GM12801 (cell line): ENCODE measurements around the gene ITGB3.

ENCODE experiments used
- TF ChIP-seq, protein P1 (sequence below): IDR thresholded peaks from one replicate; pipeline ENCODE4 v1.5.1; 2011; ENCODE audit warnings: control low read depth; ENCODE audit not compliant: insufficient read length; ENCODE audit errors: extremely low read depth

The ITGB3 gene

GRCh38 chr17:47225436-47225858 is 28.2 kb upstream of the ITGB3 start:
- TF ChIP-seq, protein P1, sequence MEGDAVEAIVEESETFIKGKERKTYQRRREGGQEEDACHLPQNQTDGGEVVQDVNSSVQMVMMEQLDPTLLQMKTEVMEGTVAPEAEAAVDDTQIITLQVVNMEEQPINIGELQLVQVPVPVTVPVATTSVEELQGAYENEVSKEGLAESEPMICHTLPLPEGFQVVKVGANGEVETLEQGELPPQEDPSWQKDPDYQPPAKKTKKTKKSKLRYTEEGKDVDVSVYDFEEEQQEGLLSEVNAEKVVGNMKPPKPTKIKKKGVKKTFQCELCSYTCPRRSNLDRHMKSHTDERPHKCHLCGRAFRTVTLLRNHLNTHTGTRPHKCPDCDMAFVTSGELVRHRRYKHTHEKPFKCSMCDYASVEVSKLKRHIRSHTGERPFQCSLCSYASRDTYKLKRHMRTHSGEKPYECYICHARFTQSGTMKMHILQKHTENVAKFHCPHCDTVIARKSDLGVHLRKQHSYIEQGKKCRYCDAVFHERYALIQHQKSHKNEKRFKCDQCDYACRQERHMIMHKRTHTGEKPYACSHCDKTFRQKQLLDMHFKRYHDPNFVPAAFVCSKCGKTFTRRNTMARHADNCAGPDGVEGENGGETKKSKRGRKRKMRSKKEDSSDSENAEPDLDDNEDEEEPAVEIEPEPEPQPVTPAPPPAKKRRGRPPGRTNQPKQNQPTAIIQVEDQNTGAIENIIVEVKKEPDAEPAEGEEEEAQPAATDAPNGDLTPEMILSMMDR, result no peak

DNA sequence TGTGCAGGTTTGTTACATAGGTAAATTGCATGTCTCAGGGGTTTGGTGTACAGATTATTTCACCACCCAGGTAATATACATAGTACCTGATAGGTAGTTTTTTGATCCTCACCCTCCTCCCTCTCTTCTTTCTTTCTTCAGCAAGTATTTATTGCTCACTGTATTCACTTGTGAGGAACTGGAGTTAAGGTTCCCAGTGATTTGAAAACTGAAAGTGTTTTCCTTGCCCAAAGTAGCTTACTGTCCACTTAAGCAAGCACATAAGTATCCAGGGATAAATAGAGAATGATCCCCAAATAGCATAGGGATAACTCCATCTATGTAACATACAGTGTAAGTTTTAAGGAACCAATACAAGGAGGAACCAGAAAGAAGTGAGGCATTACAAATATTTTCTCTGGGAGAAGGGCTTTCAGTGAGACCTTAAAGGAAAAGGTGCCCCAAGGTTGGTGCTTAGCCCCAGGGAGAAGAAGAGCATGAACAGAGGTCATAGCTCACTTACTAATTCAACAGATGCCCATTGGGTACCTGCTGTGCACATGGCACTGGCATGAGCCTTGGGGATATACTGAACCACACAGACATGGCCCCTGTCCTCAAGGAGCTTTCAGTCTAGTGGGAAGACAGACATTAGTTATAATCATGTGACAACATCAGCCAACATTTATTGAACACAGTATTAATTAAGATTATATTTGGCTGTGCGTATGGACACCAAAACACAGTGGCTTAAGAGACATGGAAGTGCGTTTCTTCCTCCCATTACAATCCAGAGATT is 27.5 kb upstream of the ITGB3 start:
- TF ChIP-seq, protein P1, result no peak

- TF ChIP-seq, protein P1, result no peak
Observed at GRCh38 chr17:47227862-47228261, 25.8 kb upstream of the ITGB3 start.

GRCh38 chr17:47229535-47230443 is 23.8 kb upstream of the ITGB3 start:
- TF ChIP-seq, protein P1, result peak; percentile 86

DNA sequence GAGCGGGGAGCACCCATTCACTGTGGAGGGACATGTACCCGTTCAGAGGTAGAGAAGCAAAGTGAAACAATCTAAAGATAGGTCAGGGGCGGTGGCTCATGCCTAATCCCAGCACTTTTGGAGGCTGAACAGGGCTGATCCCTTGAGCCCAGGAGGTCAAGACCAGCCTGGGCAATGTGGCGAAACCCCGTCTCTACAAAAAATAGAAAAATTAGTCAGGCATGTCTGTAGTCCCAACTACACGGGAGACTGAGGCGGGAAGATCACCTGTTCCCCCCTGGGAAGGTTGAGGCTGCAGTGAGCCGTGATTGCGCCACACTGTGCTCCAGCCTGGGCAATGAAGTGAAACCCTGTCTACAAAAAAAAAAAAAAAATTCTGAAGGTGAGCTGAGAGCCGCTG is 22.8 kb upstream of the ITGB3 start:
- TF ChIP-seq, protein P1, result no peak

GRCh38 chr17:47231334-47231733 is 22.3 kb upstream of the ITGB3 start:
- TF ChIP-seq, protein P1, result no peak

- TF ChIP-seq, protein P1, result no peak
Observed at GRCh38 chr17:47231866-47232265, 21.8 kb upstream of the ITGB3 start.
